Activated CD4-positive, alpha-beta T cell treated with anti-CD3 and anti-CD28 coated beads, Interleukin-2, amount 10 ng/mL, durations not matched to agents 7 days and 5 days (primary cell): ENCODE measurements around the gene MEGF6. TPM values are rescaled to one million over a fixed set of nuclear protein-coding genes. Genes with fewer than 3 reads are reported as not detected.

ENCODE experiments used
- CTCF ChIA-PET: fragments of 350-600 bp; sonication (Branson Sonifier 250); formaldehyde crosslinking; loops from one replicate; lab custom pipeline; 2021; ENCODE audit warnings: antibody characterized with exemption; lab: Charles Lee
- POLR2A ChIA-PET: fragments of 350-600 bp; sonication (Branson Sonifier 250); formaldehyde crosslinking; loops from one replicate; lab custom pipeline; 2021; ENCODE audit warnings: antibody characterized with exemption; lab: Charles Lee
- DNase-seq: peaks from one replicate; pipeline ENCODE4 v3.0.0-alpha.2; 2020
- H3K27ac Mint-ChIP-seq: one replicate; pipeline ENCODE4 v1.8.0; 2021; ENCODE audit warnings: mild to moderate bottlenecking, moderate library complexity, mixed read lengths
- H3K27me3 Mint-ChIP-seq: one replicate; pipeline ENCODE4 v1.8.0; 2021; ENCODE audit warnings: mixed read lengths
- H3K36me3 Mint-ChIP-seq: one replicate; pipeline ENCODE4 v1.8.0; 2021; ENCODE audit warnings: low read depth, mixed read lengths
- H3K4me1 Mint-ChIP-seq: one replicate; pipeline ENCODE4 v1.8.0; 2021; ENCODE audit warnings: mixed read lengths
- H3K4me3 Mint-ChIP-seq: one replicate; pipeline ENCODE4 v1.8.0; 2021; ENCODE audit warnings: mild to moderate bottlenecking, moderate library complexity, mixed read lengths
- H3K9me3 Mint-ChIP-seq: one replicate; pipeline ENCODE4 v1.8.0; 2021; ENCODE audit warnings: mixed read lengths
- total RNA-seq, 2 experiments: library from RNA; stranded (reverse); gene quantifications; one replicate each; pipeline ENCODE4 v1.2.3, GENCODE V29; 2021

The MEGF6 gene
- total RNA-seq, 2 experiments from 2014 or later = 20.7 to 26.6 TPM

DNA sequence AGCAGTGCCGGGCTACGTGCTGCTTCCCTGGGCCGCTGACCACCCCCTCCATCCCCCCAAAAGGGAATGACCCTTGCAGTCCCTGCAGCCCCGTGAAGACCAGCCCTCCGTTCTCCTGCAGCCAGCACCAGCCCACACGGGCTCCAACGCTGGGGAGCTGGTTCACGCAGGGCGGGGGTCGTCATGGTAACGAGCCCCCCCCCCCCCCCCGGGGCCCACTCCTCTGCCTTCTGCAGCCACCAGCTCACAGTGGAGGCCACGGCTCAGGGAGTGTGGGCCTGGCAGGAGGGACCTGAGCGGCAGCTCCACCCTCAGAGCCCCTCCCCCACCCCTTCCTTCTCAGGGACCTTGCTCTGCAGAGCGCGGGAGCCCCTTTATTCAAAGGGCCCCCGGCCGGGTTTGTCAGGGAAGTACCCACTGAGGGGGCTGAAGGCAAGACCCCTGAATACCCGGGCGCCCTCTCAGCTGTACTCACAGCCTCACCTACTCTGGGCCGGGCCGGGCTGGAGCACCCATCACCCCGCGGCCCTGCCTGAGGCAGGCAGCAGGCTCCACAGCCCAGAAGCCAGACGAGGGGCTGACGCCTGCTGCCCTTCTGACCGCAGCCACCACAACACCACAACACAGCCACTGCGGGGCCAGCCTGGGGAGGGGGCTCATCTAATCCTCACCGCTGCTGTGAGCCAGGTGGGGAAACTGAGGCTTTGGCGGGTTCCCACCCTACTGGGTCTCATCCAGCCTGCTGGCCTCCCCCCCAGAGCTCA is 12.6 kb downstream of the MEGF6 start:
- no peak for DNase-seq
- Mint-ChIP-seq H3K27me3 (no peaks in the 10 kb centered on the region), H3K9me3 (no peaks in the 10 kb centered on the region), H3K36me3 (no peaks in the 10 kb centered on the region), H3K4me3 (no peak overlapping the region), H3K27ac (no peak overlapping the region), H3K4me1 (peaks cover 14% of the 10 kb centered on the region)
- ChIA-PET POLR2A (no interaction called here), CTCF (no interaction called here)

GRCh38 chr1:3598051-3598491 is 13.2 kb downstream of the MEGF6 start:
- H3K4me3 Mint-ChIP-seq = no peak overlapping the region
- H3K36me3 Mint-ChIP-seq = no peaks in the 10 kb centered on the region
- peaks cover 14% of the 10 kb centered on the region for H3K4me1 Mint-ChIP-seq
- ChIA-PET CTCF (no interaction called here), POLR2A (no interaction called here)
- DNase-seq = no peak
- H3K27ac Mint-ChIP-seq = peak overlapping the region; percentile 91
- no peaks in the 10 kb centered on the region for H3K9me3 Mint-ChIP-seq
- no peaks in the 10 kb centered on the region for H3K27me3 Mint-ChIP-seq

- peak overlapping the region; percentile 4 for H3K4me3 Mint-ChIP-seq
- no peaks in the 10 kb centered on the region for H3K9me3 Mint-ChIP-seq
- H3K27ac Mint-ChIP-seq = peak overlapping the region; percentile 91
- CTCF ChIA-PET = no interaction called here
- peak; percentile 19 for DNase-seq
- peaks cover 14% of the 10 kb centered on the region for H3K4me1 Mint-ChIP-seq
- POLR2A ChIA-PET = no interaction called here
- no peaks in the 10 kb centered on the region for H3K36me3 Mint-ChIP-seq
- H3K27me3 Mint-ChIP-seq = no peaks in the 10 kb centered on the region
These were observed 13.7 kb downstream of the MEGF6 start for GRCh38 chr1:3597599-3597964.

GRCh38 chr1:3596663-3597598 is 14.4 kb downstream of the MEGF6 start:
- CTCF ChIA-PET = no interaction called here
- peaks cover 14% of the 10 kb centered on the region for H3K4me1 Mint-ChIP-seq
- H3K9me3 Mint-ChIP-seq = no peaks in the 10 kb centered on the region
- no peaks in the 10 kb centered on the region for H3K36me3 Mint-ChIP-seq
- H3K4me3 Mint-ChIP-seq = peak overlapping the region; percentile 4
- H3K27me3 Mint-ChIP-seq = no peaks in the 10 kb centered on the region
- no peak for DNase-seq
- H3K27ac Mint-ChIP-seq = peak overlapping the region; percentile 91
- POLR2A ChIA-PET = no interaction called here

DNA sequence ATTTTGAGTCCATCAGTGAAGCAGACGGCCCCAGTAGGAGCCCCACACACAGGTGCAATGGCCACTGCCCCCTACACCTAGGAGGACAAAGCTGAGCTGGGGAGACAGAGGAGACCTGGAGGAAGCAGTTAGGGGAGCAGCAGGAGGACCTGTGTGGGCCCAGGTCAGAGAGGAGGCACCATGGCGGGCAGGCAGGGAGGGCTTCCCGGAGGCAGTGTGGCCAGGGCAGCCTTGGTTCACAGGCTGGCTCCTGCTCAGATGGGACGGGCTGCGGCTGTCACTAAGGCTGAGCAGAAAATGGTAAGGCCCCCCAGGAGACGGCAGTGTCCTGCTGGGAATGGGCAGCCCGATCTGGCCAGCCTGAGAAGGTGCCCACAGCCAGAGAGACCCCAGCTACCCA is 15.4 kb downstream of the MEGF6 start:
- DNase-seq = no peak
- ChIA-PET POLR2A (no interaction called here), CTCF (no interaction called here)
- Mint-ChIP-seq H3K9me3 (no peaks in the 10 kb centered on the region), H3K36me3 (no peaks in the 10 kb centered on the region), H3K27me3 (no peaks in the 10 kb centered on the region), H3K27ac (no peak overlapping the region), H3K4me3 (no peak overlapping the region), H3K4me1 (peaks cover 14% of the 10 kb centered on the region)

GRCh38 chr1:3594706-3595377 is 16.5 kb downstream of the MEGF6 start:
- H3K4me3 Mint-ChIP-seq = no peak overlapping the region
- no peak for DNase-seq
- POLR2A ChIA-PET = no interaction called here

GRCh38 chr1:3593745-3594144 is 17.6 kb downstream of the MEGF6 start:
- no peak overlapping the region for H3K27ac Mint-ChIP-seq
- no peaks in the 10 kb centered on the region for H3K36me3 Mint-ChIP-seq
- no peak for DNase-seq
- no peak overlapping the region for H3K4me3 Mint-ChIP-seq
- ChIA-PET POLR2A (no interaction called here), CTCF (no interaction called here)
- no peaks in the 10 kb centered on the region for H3K27me3 Mint-ChIP-seq
- peaks cover 14% of the 10 kb centered on the region for H3K4me1 Mint-ChIP-seq
- no peaks in the 10 kb centered on the region for H3K9me3 Mint-ChIP-seq

More at GRCh38 chr1:3594706-3595377, 16.5 kb downstream of the MEGF6 start:
- Mint-ChIP-seq H3K9me3 (no peaks in the 10 kb centered on the region), H3K27me3 (no peaks in the 10 kb centered on the region), H3K4me1 (peaks cover 14% of the 10 kb centered on the region), H3K36me3 (no peaks in the 10 kb centered on the region), H3K27ac (no peak overlapping the region)
- CTCF ChIA-PET = no interaction called here

DNA sequence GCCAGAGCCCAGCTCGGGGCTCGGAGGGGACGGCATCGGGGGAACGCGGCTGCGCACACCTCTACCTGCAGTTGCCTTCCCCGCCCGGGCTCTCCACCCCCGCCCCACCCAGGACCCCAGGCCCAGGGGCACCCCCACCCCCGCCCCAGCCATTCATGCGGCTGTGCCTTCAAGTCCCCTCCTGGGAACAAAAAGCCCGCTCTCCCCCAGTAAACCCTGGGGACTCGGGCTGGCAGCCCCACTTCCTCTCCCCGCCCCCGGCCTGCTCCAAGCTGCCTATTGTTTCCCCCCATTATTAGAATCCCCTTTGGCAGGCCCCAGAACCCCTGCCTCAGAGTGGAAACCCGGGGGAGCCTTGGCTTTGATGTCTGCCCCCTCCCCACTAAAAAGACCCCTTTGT is 18.0 kb downstream of the MEGF6 start:
- Mint-ChIP-seq H3K36me3 (no peaks in the 10 kb centered on the region), H3K9me3 (no peaks in the 10 kb centered on the region), H3K27ac (no peak overlapping the region), H3K27me3 (no peaks in the 10 kb centered on the region), H3K4me1 (peaks cover 13% of the 10 kb centered on the region), H3K4me3 (no peak overlapping the region)
- POLR2A ChIA-PET = no interaction called here
- DNase-seq = no peak
- CTCF ChIA-PET = no interaction called here

DNA sequence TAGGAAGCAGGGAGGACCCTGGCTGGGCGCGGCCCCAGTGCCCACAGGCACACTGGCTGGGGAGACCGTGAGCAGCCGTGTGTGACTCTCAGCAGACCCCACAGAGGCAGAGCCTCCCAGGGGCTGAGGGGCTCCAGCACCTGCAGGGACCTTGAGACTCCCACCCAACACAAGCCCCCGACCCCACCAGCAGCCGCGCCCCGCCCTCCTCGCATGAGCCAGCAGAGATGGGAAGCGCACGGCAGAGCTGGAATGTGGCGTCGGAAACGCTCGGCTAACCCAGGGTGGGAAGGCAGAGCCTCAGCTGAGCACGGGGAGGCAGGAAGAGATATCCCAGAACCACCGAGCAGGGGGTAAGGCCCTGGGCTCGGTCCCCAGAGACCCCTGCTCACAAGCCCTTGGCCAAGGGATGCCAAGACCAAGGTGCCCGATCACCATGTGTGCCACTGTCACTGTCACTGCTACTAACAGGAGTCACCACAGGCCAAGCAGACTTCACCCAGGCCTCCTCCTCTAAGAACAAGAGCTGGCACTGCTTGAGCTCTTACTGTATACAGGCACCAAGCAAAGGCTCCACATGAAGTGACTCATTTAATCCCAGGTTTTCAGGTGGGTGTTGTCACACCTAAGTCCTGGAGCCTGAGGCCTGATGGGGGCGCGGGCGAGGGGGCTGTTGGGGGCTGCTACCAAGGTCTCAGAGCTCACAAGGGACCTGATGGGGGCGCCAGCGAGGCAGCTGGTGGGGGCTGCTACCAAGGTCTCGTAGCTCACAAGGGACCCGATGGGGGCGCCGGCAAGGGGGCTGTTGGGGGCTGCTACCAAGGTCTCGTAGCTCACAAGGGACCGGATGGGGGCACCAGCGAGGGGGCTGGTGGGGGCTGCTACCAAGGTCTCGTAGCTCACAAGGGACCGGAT is 20.1 kb downstream of the MEGF6 start:
- ChIA-PET CTCF (interaction anchor here (1.1 kb wide), 1 partner anchor 11 kb away, joined by 3 read pairs; no protein-coding TSS in a partner anchor), POLR2A (no interaction called here)
- H3K36me3 Mint-ChIP-seq = no peaks in the 10 kb centered on the region
- no peak for DNase-seq
- no peaks in the 10 kb centered on the region for H3K9me3 Mint-ChIP-seq
- no peak overlapping the region for H3K4me3 Mint-ChIP-seq
- no peaks in the 10 kb centered on the region for H3K27me3 Mint-ChIP-seq
- no peak overlapping the region for H3K27ac Mint-ChIP-seq
- H3K4me1 Mint-ChIP-seq = no peaks in the 10 kb centered on the region

DNA sequence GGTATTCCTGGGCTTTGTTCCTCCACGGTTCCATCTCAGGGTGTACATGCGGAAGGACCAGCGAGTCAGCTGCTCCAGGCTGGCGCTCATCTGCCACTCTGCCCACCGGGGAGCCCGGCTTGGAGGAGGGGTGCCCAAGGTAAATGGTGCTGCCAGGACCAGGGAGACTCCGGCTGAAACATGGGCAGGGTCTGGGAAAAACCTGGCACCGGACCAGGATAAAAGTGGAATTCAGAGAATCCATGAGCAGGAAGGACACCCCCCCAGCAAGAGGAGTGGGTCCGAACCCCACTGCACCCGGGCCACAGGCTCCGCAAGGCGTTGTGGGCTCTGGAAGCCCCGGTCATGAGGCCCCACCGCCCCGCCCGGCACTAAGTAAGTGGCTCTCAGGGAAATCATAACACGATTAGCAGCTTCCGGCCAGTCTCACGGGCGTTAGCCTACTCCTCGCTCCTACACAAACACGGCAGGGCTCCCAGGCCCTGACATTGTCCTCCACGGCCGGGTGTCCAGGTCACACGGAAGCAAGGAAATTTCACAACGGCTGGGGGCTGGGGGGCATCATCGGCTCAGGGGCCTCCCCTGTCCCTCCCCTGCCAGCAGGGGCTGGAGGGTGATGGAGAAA is 21.1 kb downstream of the MEGF6 start:
- POLR2A ChIA-PET = no interaction called here
- CTCF ChIA-PET = interaction anchor here (1.1 kb wide), 1 partner anchor 12 kb away, joined by 3 read pairs; no protein-coding TSS in a partner anchor
- no peak for DNase-seq
- Mint-ChIP-seq H3K27me3 (no peaks in the 10 kb centered on the region), H3K9me3 (no peaks in the 10 kb centered on the region), H3K36me3 (no peaks in the 10 kb centered on the region), H3K4me1 (no peaks in the 10 kb centered on the region), H3K4me3 (no peak overlapping the region), H3K27ac (no peak overlapping the region)

DNA sequence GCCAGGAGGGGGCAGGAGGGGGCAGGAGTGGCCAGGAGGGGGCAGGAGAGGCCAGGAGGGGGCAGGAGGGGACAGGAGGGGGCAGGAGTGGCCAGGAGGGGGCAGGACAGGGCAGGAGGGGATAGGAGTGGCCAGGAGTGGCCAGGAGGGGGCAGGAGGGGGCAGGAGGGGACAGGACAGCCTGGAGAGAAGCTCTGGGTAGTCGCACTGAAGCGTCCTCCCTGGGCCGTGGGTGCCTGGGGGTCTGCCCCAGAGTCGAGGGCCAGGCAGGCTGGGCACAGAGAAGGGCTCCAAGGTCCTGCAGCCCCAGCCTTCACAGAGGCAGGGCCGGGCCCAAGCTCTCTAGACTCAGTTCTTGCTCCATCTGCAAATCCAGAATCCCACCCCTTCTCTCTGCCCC is 22.9 kb downstream of the MEGF6 start:
- ChIA-PET CTCF (no interaction called here), POLR2A (no interaction called here)
- no peak overlapping the region for H3K4me3 Mint-ChIP-seq

More for the DNA sequence above, 22.9 kb downstream of the MEGF6 start:
- no peak overlapping the region for H3K27ac Mint-ChIP-seq
- no peak for DNase-seq
- H3K4me1 Mint-ChIP-seq = no peaks in the 10 kb centered on the region
- H3K36me3 Mint-ChIP-seq = no peaks in the 10 kb centered on the region
- H3K27me3 Mint-ChIP-seq = no peaks in the 10 kb centered on the region
- H3K9me3 Mint-ChIP-seq = peaks cover 3% of the 10 kb centered on the region
